Renal pelvis (tissue), 4 donors: Measurements from ENCODE around the gene ARHGAP24. TPM values are rescaled to one million over a fixed set of nuclear protein-coding genes. Genes with fewer than 3 reads are reported as not detected.

ENCODE experiments used
- DNase-seq: peaks from one replicate; pipeline ENCODE4 v3.0.0-alpha.2; 2013
- polyA plus RNA-seq, 3 donors: library from polyadenylated mRNA; unstranded; fragments of 120-200 nt; gene quantifications; one replicate each; pipeline ENCODE4 v1.2.1, GENCODE V29; 2013; ENCODE audit not compliant: insufficient read length in 3 of 3

The ARHGAP24 gene
- polyA plus RNA-seq, 3 donors, result 105 to 139 (median 106) TPM

DNA sequence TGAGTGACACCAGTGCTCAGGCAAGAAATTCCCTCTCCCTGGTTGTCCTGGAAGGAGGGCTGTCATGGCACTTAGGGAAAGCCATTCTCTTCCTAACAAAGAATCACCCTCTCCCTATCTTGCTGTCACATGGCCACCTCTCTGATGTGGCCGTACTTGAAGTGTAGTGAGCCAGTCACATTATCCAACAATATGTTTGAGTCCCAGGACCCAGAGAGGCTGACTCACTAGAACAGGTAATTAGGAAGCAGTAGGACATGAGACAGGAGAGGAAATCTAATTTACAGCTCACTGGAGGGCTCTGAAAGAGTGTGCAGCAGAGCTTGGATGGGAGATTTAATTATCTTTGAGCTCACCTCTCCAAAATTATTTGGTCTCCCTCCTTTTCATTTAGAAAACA, 299.1 kb downstream of the ARHGAP24 start:
- DNase-seq, result no peak

DNA sequence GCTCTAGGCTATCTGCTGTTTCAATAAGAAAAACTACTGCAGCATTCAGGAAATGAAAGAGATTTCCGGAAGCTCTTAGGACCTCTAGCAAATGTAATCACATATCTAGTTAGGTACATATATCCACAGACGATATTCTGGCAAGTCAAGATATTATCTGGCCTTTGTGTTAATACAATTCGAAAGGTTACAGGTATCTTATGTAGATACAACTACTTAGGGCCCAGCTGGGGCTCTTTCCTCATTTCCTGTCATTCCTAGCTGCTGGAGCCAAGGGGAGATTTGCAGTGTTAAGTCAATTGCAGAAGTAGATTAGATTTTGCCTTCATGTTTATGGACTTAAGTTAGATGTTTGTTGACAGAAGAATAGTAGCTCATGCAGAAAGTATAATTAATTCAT, 299.5 kb downstream of the ARHGAP24 start:
- DNase-seq, result no peak

DNA sequence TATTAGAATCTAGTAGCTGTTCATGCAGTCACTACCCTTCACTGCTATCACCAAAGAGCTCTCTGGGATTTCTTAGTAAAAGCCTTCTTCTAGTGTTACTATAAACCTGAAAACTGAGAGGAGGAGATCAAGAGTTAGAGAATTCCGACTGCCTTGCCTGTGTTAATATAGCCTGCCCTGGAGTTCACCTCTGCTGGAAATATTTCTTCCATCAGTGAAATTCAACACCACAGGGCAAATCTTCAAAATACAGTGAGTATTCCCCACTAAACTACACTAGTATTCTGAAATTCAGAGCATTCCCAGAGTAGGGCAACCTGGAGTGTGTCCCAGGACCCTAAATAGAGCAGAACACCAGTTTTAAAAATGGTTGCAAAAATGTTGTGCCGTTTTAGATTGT, 301.1 kb downstream of the ARHGAP24 start:
- peak; percentile 22 for DNase-seq

DNA sequence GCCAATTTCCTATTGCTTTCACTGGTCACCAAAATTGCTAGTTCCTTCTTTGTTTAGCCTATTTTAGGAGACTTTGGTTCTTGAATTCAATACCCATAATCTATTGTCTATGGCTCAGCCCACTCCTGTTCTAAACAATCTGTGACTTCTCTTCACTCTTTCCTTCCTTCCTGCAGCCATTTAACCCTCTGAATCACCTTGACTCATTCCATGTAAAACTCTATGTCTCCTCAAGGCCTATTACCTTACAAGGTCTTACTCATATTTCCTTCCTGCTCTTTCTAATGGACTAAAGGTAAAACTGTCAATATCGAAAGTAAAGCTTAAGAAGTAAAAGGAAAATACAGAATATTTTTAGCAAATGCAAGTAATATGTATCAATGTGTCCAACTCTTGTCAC, 301.6 kb downstream of the ARHGAP24 start:
- DNase-seq, result no peak

DNA sequence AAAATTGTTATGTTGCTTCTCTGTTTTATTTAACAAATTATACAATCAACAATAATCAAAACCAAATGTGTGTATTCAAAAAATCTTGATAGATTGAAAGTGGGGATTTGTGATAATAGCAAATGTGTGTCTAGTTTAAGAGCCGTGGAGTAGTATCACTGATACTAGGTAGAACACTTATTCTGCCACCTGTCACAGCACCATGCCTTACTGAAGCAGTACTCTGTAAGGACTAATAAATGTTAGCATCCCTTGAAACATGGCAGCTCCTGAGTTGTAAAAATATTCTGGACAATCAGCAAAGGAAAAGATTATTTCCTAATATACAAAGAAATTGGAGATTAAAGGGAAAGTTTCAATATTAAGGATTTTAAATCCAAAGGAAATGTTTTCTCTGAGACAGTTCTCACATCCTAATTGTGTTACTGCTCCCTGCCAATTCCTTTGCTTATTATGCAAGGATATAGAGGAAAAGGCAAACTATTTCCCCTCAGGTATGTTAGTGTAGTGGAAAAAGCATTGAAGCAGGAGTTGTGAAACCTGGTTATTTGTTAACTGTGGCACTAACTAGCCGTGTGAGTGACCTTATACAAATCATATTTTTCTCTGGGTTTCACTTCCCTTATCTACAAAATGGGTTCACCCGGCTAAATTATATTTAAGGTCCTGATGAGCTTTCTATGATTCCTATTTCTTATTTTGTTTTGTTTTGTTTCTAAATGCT, 303.1 kb downstream of the ARHGAP24 start:
- no peak for DNase-seq

DNA sequence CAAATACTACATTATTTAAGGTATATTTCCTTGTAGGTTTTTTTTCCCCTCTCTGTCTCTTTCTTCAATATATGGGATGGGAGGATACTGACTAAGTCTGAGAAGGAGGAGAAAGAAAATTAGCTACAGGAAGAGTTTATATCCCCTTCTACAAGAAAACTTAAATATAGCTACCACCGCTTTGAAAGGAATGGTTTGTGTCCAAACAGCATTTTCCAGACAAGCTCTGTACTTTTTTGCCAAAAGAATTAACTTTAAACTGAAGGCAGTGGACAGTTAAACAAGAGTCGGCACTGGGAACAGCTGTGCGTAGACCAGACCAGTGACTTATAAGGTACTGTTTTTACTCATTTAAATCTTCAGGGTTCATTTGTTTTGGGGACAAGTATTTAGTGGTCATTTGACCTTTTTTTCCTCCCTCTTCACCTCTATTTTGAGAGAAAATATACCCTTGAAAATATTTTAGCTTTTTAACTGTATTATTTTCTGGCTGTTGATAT, 303.7 kb downstream of the ARHGAP24 start:
- DNase-seq, result peak; percentile 42

DNA sequence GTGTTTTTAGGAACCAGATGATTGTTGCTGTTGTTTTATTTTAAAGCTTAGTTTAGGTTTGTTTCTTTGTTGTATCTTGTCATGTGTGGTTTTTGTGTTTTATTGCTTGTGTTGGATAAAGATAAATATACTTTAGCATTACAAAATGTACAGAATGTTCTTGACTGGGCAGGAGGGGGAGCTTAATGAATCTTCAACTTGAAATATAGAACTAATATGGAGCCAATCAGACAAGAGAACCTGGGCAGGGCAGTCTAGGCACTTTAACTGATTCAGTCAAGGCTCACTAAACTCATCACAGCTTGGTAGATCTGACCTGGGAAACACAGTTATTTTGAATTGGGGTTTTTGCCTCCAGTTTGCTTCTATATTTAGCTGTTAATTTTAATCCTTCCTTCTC, 304.2 kb downstream of the ARHGAP24 start:
- peak; percentile 31 for DNase-seq

DNA sequence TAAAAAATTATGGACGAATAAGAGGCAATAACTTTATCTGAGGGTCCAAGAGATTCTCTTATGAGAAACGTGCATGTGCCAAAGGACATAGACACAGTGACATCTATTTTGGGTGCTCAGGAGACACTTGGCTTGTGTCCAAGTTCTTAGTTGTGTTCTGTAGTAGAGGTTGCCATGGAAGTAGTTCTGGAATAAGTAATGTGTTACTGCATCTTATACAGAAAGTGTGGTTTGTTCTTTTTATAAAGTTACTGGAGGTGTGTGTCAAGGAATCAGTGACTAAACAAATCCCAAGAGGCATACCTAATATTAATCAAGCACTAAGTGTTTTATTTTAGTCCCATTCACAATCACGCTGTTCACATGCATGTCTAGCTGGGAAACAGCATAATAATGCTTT, 305.7 kb downstream of the ARHGAP24 start:
- no peak for DNase-seq

DNA sequence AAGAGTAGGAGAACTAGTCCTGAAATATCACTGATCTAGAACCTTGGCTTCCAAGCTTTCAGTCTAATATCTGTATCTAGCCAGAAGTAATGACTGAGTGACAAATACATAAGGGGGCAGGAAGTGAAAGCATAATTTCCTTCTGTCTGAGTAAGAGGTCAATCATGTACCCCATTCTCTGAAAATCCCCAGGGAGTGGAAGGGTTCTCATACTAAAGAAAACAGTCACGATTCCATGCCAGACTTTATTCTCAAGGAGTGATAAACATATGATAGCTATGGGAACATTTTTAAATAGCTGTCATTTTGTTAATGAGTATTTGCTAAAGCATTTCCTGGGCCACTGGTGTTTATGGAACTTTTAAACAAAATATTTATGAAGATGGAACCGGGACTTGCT, 308.5 kb downstream of the ARHGAP24 start:
- DNase-seq, result no peak

DNA sequence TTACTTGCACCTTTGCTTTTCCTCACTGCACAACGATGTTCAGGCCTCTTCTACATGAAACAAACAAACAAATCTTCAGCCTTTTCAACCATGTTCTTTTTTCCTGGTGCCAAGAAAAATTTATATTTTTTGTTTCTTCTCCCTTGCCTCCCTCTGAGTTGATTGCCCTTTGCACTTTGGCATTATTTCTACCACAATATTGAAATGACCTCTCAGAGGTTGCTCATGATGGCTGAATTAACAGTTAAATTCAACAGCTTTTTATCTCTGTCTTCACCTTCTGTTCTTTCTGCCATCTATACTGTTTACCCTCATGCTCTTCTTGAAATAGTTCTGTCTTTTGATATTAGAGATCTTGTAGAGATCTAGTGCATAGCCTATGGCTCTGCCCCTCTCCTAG, 308.9 kb downstream of the ARHGAP24 start:
- no peak for DNase-seq

DNA sequence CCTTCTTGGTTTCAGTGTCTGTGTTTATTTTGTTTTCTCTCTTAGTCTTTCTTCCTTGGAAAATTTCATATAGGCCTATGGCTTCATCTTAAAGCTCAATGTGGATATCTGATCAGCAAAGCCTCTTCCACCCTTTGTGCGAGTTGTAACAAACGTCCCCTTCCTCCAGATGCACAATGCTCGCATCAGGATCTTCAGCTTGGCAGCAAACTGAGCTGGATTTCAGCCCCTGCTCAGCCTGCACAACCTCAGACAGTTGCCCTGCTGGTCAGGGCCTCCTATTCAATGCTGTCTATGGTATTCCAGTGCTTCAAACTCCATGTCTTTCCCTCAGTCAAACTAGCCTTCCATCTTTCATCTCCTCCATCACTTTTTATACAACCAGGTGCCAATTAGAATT, 309.4 kb downstream of the ARHGAP24 start:
- DNase-seq, result no peak

DNA sequence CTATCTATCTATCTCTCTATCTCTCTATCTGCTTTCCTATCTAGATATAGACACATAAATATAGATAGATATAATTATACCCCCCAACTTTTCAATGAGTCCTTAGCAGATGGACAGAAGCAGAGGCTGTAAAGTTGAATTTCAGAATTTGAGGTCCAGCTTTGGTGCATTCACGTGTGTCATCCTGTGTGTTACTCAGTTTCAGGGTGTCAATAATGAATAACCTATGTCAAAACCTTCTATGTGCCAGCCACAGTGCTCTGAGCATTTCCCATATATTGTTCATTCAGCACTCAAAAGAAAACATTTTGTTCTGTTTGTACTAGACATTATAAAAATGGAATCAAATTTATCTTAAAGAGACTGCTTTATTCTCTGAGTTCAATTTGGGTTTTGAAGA, 310.0 kb downstream of the ARHGAP24 start:
- DNase-seq, result no peak

DNA sequence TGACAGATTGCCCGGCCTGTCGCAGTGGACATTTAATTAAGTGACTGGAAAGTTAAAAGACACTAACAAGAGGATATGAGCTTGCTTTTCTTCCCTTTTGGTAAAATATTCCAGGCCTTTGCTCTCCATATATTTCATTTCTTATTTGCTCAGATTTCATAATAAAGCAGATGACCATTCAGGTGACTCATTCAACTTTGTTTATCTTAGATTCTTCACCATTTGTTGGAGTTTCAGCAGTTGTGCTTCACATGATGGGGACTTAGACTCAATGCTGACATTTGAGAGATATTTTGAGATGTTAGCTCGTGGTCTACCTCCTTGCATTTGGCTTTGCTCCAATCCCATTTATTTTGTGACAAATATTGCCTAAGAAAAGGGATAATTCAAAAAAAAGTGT, 312.2 kb downstream of the ARHGAP24 start:
- no peak for DNase-seq

DNA sequence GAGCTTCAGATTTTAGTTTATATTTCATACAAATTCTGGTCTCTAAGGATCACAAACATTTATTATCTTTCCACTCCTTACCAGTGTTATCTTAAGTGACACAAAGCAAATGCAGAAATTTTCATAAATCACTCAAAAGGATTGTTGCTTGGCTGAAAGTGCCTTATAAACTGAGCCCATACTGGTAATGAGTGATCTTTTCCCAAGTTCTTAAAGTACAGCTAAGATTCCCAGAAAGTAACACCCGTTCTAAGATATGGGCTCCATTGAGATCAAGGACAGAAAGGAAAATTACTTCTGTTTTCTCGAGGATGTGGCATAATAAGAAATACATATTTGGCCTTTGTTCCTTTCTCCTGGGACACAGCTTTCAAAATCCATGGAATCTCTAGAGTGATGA, 313.7 kb downstream of the ARHGAP24 start:
- no peak for DNase-seq

DNA sequence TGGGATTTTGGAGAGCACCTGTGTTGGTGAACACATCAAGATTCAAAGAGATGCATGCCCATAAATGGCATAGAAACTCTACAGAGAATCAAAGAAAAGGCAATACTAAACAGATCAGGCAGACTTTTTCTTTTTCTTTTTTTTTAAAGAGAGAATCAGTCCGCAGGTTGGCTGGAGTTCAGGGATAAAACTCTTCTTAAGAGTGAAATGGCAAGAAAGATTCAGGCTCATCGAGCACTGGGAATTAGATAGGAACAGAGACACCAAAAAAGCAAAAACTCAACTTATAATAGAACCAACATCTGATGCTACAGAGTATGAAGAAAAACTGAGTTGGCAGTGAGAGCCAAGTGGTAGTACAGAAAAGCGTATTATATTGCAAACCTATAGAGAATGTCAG, 314.3 kb downstream of the ARHGAP24 start:
- DNase-seq, result no peak

DNA sequence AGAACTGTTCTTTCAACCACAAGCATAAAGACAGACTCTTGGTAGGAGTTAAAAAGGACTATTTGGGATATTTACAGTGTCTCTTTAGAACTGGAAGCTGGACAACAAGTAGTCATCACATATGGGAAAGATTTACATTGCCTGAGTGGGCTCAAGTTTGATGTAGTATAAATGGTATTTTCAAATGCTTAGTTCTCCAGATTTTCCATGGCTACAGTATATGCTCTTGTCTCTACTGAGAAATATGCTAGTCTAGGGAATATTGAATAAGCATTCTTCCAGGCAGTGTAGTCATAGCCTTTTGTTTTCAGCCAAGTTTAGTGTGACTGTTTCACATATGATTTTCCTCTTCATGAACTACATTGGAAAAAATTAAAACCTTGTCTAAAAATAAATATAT, 315.6 kb downstream of the ARHGAP24 start:
- peak; percentile 73 for DNase-seq

DNA sequence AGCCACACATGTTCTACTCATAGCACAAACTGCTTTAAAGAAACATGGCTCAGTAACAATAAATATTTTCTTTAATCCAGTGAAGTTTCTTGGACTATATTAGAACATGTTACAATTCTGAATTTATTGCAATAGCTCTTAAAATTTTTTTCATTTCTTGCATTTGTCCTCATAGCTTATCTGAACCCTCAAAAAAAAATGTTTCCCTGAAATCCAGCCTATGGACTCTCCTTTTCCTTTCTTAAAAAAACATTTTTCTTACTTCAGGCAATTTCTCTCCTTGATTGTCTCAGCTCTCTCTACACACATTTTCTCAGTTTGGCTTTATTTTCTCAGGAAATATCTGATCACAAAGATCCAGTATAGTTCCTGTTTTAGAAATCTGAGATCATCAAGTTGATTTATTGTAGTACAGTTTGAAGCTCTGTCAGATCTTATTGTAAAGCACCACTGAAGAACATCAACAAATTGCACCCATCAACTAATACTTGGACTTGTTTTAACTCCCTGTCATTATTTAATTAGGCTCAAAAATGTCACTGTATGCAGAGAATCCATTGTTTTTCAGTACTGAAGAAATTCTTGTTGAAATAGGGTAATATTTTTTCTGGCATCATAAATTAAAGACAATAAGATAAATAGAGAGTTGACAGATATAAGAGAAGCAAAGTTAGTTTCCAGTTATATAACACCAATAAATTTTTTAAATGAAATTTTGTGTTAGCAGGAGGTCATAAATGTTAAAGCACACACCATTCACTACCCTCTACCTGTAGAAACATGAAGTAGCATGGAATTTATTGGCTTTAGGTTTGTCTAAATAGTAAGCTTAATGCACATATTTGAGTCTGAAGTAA, 317.7 kb downstream of the ARHGAP24 start:
- peak; percentile 65 for DNase-seq

DNA sequence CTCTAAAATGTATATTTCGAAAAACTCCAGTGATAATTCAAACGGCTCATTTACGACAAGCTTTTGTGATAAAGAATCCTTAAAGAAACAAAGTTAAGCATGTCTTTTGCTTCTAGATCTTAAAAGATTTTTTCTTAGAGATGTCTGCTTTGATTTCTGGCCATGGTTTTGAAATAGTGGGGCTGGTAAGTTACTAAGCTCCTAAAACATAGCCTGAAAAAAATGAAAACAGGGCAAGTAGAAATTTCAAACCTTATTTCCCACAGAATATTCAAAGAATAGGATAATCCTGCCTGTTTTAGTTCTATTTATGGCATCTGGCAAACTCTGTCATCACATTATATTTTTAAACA, 318.3 kb downstream of the ARHGAP24 start:
- peak; percentile 42 for DNase-seq

DNA sequence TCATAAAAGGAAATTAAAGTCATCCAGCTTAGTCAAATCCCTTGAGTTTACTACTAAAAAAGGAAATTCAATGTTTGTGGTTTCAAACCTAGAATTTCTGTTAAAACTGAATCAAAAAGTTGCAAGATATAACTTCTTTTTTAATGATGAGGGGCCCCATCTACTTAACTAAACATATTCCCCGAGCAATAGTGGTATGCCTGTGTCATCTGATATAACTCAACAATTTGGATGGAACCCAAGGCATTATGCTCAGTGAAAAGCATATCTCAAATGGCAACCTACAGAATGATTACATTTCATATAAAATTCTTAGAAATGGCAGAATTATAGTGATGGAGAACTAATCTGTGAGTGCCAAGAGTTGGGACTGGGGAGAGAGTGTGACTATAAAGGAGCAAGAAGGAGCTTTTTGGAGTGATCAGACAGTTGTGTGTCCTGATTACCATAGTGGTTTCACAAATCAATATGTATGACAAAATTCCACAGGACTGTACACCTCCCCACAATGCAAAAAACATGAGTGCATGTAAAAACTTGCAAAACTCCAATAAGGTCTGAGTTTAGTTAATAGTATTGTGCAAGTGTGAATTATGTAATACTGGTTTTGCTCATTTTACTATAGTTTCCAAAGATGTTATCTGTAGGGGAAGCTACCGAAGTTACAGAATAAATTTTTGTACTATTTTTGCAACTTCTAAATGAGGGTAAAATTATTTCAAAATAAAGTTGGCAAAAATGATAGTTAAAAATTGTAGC, 323.2 kb downstream of the ARHGAP24 start:
- no peak for DNase-seq

DNA sequence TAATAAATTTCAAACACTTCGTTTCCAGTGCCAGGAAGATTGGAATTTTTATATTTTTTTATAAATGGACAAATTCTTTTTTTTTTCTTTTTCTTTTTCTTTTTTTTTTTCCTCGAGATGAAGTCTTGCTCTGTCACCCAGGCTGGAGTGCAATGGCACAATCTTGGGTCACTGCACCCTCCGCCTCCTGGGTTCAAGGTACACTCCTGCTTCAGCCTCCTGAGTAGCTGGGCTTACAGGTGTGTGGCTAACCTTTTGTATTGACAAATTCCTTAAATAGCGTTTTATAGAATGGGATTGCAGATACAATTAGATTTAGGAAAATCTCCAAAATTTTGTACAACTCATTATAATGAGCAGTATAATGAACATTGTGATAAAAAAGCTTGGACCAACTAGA, 328.9 kb downstream of the ARHGAP24 start:
- no peak for DNase-seq

DNA sequence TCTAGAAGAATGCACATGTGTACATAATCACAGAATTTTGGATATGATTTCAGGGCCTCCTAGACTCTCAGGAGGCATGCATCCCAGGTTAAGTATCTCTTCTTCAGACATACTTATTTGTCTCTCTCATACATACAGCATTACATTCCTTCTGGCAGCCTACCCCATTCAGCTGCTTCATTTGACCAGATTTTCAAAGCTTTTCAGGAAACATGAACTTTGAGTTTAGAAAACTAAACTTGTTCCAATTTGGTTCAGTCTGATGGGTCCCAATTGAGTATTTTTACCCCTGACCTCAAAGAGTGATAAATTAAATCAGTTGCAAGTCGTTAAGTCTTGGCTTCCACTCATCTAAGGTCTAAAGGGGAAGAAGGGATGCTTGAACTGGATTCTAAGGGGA, 330.9 kb downstream of the ARHGAP24 start:
- DNase-seq, result no peak

DNA sequence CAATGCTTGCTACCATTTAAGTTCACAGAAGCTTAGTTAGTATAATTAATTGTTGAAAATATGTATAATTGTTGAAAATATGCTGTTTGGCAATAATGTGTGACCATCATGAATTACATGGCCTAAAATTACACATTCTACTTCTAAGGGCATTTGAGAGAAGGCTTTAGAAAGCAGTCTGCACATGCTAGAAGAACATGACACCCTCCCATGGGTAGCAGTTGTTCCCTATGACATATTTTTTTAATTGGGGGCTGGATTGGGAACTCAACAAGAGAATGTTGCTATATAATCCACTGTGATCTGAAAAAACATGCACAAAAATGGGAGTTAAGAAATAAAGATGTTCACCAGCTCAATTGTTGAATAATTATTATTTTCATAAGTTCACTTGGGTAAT, 331.4 kb downstream of the ARHGAP24 start:
- no peak for DNase-seq
